ENCODE results near the gene TSPAN17.
"Not testable (repeated sequence)": the region's sequence is repeated elsewhere in the genome, so short reads cannot be mapped to it uniquely, and the experiment has no call there.

The TSPAN17 gene

GRCh38 chr5:176697934-176698538, 50.8 kb downstream of the TSPAN17 start:
- no peak for TF ChIP-seq CTCF (IDR thresholded peaks at IDR 0.05; ENCODE audit: borderline replicate concordance, insufficient read depth, low read depth, low read length)

GRCh38 chr5:176699446-176699845, 52.2 kb downstream of the TSPAN17 start:
- H3K4me3 ChIP-seq (ENCODE audit: low read depth, low read length) = not testable (repeated sequence)

More at GRCh38 chr5:176697934-176698538, 50.8 kb downstream of the TSPAN17 start:
- H3K4me3 ChIP-seq (ENCODE audit: low read depth, low read length) = no peak overlapping the region

DNA sequence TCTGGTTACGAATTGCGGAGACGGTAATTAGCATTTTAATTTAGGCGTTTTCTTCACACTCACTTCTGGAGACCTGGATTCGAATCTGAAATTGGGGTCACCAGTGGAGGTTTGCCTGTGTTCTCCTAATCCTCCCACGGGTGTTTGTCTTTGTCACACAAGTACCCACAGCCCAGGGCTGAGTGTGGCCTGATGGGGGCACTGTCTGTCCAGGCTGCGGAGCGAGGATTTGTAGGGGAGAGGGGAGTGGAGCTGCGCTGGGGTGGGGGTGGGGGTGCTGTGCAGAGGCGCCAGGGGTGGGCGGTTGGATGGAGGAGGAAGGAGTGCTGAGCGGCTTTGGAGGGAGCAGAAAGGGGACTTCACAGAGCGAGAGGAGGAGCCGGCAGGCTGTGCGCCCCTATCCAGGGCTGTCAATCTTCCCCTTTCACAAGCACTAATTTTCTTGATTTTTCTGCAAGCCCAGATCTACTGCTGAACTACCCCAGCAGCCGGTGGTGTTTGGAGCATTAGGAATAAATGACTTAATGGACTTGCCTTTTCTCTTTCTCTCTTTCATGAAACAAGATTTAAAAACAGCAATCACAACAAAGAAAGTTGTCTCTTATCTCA, 53.1 kb downstream of the TSPAN17 start:
- H3K4me3 ChIP-seq (ENCODE audit: low read depth, low read length) = no peak overlapping the region
- peak; percentile 38; the same call in 1 of the 2 replicates for TF ChIP-seq CTCF (IDR thresholded peaks at IDR 0.05; ENCODE audit: borderline replicate concordance, insufficient read depth, low read depth, low read length)

GRCh38 chr5:176702671-176703641, 55.7 kb downstream of the TSPAN17 start:
- no peak overlapping the region for H3K4me3 ChIP-seq (ENCODE audit: low read depth, low read length)
- TF ChIP-seq CTCF (IDR thresholded peaks at IDR 0.05; ENCODE audit: borderline replicate concordance, insufficient read depth, low read depth, low read length) = no peak

GRCh38 chr5:176703857-176704256, 56.6 kb downstream of the TSPAN17 start:
- no peak overlapping the region for H3K4me3 ChIP-seq (ENCODE audit: low read depth, low read length)
- no peak for TF ChIP-seq CTCF (IDR thresholded peaks at IDR 0.05; ENCODE audit: borderline replicate concordance, insufficient read depth, low read depth, low read length)

GRCh38 chr5:176704355-176704754, 57.1 kb downstream of the TSPAN17 start:
- H3K4me3 ChIP-seq (ENCODE audit: low read depth, low read length) = no peak overlapping the region
- no peak for TF ChIP-seq CTCF (IDR thresholded peaks at IDR 0.05; ENCODE audit: borderline replicate concordance, insufficient read depth, low read depth, low read length)

DNA sequence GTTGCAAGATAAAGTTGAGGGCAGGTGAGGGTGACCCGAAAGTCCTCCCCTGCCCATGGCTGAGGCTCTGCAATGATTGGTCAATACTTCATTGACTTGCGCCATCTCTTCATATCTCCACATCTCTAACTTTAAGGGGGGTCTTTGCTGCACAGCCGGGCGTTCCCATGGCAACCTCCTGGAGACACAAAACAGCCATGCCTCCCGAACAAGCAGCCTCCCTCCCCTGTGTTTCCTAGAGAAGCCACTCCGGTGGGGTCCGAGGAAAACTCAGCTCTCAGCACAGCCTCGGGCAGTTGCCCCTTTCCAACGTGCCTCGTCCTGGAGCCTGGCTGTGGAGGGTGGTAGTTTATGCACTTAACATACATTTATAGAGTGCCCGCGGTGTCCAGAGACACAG, 57.5 kb downstream of the TSPAN17 start:
- no peak for TF ChIP-seq CTCF (IDR thresholded peaks at IDR 0.05; ENCODE audit: borderline replicate concordance, insufficient read depth, low read depth, low read length)

More for the DNA sequence above, 57.5 kb downstream of the TSPAN17 start:
- H3K4me3 ChIP-seq (ENCODE audit: low read depth, low read length) = no peak overlapping the region
